H9 (cell line): ENCODE data around the gene NR3C2. TPM values are rescaled to one million over a fixed set of nuclear protein-coding genes. Genes with fewer than 3 reads are reported as not detected.

Source experiments
- DNase-seq: peaks from one replicate; pipeline ENCODE4 v3.0.0-alpha.2; 2017
- H2AFZ ChIP-seq: one replicate; pipeline ENCODE4 v1.6.1; 2013; ENCODE audit warnings: mild to moderate bottlenecking, low read length, control low read depth, moderate library complexity
- H2AK5ac ChIP-seq: 2 replicates; pipeline ENCODE4 v1.6.1; 2013; ENCODE audit warnings: low read length, control low read depth, mixed read lengths; ENCODE audit not compliant: insufficient read length
- H2BK120ac ChIP-seq: one replicate; pipeline ENCODE4 v1.6.1; 2013; ENCODE audit warnings: low read depth, mild to moderate bottlenecking, low read length, control low read depth, inconsistent platforms; ENCODE audit not compliant: poor library complexity, severe bottlenecking
- H2BK12ac ChIP-seq: 2 replicates; pipeline ENCODE4 v1.6.1; 2013; ENCODE audit warnings: low read length, control low read depth, mixed read lengths, low read depth; ENCODE audit not compliant: insufficient read length
- H2BK15ac ChIP-seq: 2 replicates; pipeline ENCODE4 v1.6.1; 2013; ENCODE audit warnings: low read depth, low read length, control low read depth
- H2BK20ac ChIP-seq: one replicate; pipeline ENCODE4 v1.6.1; 2013; ENCODE audit warnings: low read depth, mild to moderate bottlenecking, low read length, control low read depth, inconsistent platforms; ENCODE audit not compliant: poor library complexity, severe bottlenecking
- H2BK5ac ChIP-seq: 2 replicates; pipeline ENCODE4 v1.6.1; 2013; ENCODE audit warnings: low read length, control low read depth, mixed read lengths; ENCODE audit not compliant: insufficient read length
- H3K14ac ChIP-seq: 2 replicates; pipeline ENCODE4 v1.6.1; 2013; ENCODE audit warnings: low read length, control low read depth; ENCODE audit not compliant: insufficient read depth
- H3K18ac ChIP-seq: 2 replicates; pipeline ENCODE4 v1.6.1; 2013; ENCODE audit warnings: low read depth, mild to moderate bottlenecking, mixed read lengths, low read length, control low read depth; ENCODE audit not compliant: insufficient read length
- H3K23ac ChIP-seq: 2 replicates; pipeline ENCODE4 v1.6.1; 2013; ENCODE audit warnings: low read length, control low read depth, mixed read lengths, low read depth; ENCODE audit not compliant: insufficient read length
- H3K23me2 ChIP-seq: 2 replicates; pipeline ENCODE4 v1.6.1; 2013; ENCODE audit warnings: low read depth, mild to moderate bottlenecking, mixed read lengths, low read length, control low read depth; ENCODE audit not compliant: insufficient read length, poor library complexity, severe bottlenecking
- H3K27ac ChIP-seq: 2 replicates; pipeline ENCODE4 v1.5.1; 2013; ENCODE audit warnings: low read length, control low read depth, mixed read lengths, low read depth; ENCODE audit not compliant: insufficient read length
- H3K27me3 ChIP-seq: 2 replicates; pipeline ENCODE4 v1.6.1; 2013; ENCODE audit warnings: low read length, control low read depth, inconsistent platforms; ENCODE audit not compliant: insufficient read depth
- H3K4ac ChIP-seq: 2 replicates; pipeline ENCODE4 v1.6.1; 2013; ENCODE audit warnings: low read depth, mild to moderate bottlenecking, control low read depth, inconsistent platforms, low read length, moderate library complexity
- H3K4me1 ChIP-seq: 2 replicates; pipeline ENCODE4 v1.6.1; 2013; ENCODE audit warnings: low read length, control low read depth, inconsistent platforms; ENCODE audit not compliant: insufficient read depth
- H3K4me2 ChIP-seq: 2 replicates; pipeline ENCODE4 v1.6.1; 2013; ENCODE audit warnings: low read length, control low read depth, mixed read lengths; ENCODE audit not compliant: insufficient read length, insufficient read depth
- H3K56ac ChIP-seq: 2 replicates; pipeline ENCODE4 v1.6.1; 2013; ENCODE audit warnings: low read depth, mild to moderate bottlenecking, mixed read lengths, low read length, control low read depth; ENCODE audit not compliant: insufficient read length
- H3K79me1 ChIP-seq: 2 replicates; pipeline ENCODE4 v1.6.1; 2013; ENCODE audit warnings: low read depth, mild to moderate bottlenecking, moderate library complexity, low read length, control low read depth, inconsistent platforms; ENCODE audit not compliant: insufficient read depth, poor library complexity, severe bottlenecking
- H3K79me2 ChIP-seq: 2 replicates; pipeline ENCODE4 v1.6.1; 2013; ENCODE audit warnings: low read length, control low read depth, inconsistent platforms; ENCODE audit not compliant: insufficient read depth
- H3K9ac ChIP-seq: 2 replicates; pipeline ENCODE4 v1.6.1; 2013; ENCODE audit warnings: low read length, control low read depth, mixed read lengths; ENCODE audit not compliant: insufficient read length; ENCODE audit errors: extremely low read depth
- H3K9me3 ChIP-seq: one replicate; pipeline ENCODE4 v1.6.1; 2013; ENCODE audit warnings: low read depth, low read length, inconsistent platforms; ENCODE audit not compliant: control insufficient read depth
- H3T11ph ChIP-seq: one replicate; pipeline ENCODE4 v1.6.1; 2013; ENCODE audit warnings: mild to moderate bottlenecking, low read length, control low read depth, inconsistent platforms
- H4K20me1 ChIP-seq: one replicate; pipeline ENCODE4 v1.6.1; 2013; ENCODE audit not compliant: control insufficient read depth, insufficient read length, insufficient read depth
- H4K5ac ChIP-seq: 2 replicates; pipeline ENCODE4 v1.6.1; 2013; ENCODE audit warnings: low read depth, mild to moderate bottlenecking, mixed read lengths, low read length, control low read depth; ENCODE audit not compliant: insufficient read length
- H4K8ac ChIP-seq: replicated peaks from 2 replicates; pipeline ENCODE4 v1.6.1; 2013; ENCODE audit warnings: low read length, control low read depth, mixed read lengths, low read depth; ENCODE audit not compliant: insufficient read length
- H4K91ac ChIP-seq: 2 replicates; pipeline ENCODE4 v1.6.1; 2013; ENCODE audit warnings: low read depth, mild to moderate bottlenecking, moderate library complexity, mixed read lengths, low read length, control low read depth; ENCODE audit not compliant: insufficient read length
- H3K27ac Mint-ChIP-seq, 3 experiments: 2 replicates in 2 of 3; 3 replicates in 1 of 3; pipeline ENCODE4 v1.8.0; 2020 to 2021; ENCODE audit warnings: mixed read lengths in 3 of 3, mild to moderate bottlenecking in 1 of 3, moderate library complexity in 1 of 3
- H3K27me3 Mint-ChIP-seq: 2 replicates; pipeline ENCODE4 v1.8.0; 2021; ENCODE audit warnings: low read depth, mild to moderate bottlenecking, moderate library complexity, mixed read lengths
- H3K36me3 Mint-ChIP-seq, 3 experiments: 2 replicates in 2 of 3; 3 replicates in 1 of 3; pipeline ENCODE4 v1.8.0; 2020 to 2021; ENCODE audit warnings: low read depth in 3 of 3, mixed read lengths in 3 of 3; ENCODE audit not compliant: insufficient read depth in 1 of 3
- H3K4me1 Mint-ChIP-seq, 2 experiments: 2 replicates each; pipeline ENCODE4 v1.8.0; 2020; ENCODE audit warnings: mixed read lengths in 2 of 2
- H3K4me3 Mint-ChIP-seq, 2 experiments: 2 replicates in 1 of 2; 3 replicates in 1 of 2; pipeline ENCODE4 v1.8.0; 2020 to 2021; ENCODE audit warnings: mild to moderate bottlenecking in 2 of 2, mixed read lengths in 2 of 2, moderate library complexity in 1 of 2
- H3K9me3 Mint-ChIP-seq, 2 experiments: 2 replicates in 1 of 2; 3 replicates in 1 of 2; pipeline ENCODE4 v1.8.0; 2020; ENCODE audit warnings: mild to moderate bottlenecking in 2 of 2, mixed read lengths in 2 of 2, moderate library complexity in 1 of 2
- CTCF ChIP-seq: fragments of 200-600 bp; sonication (generic); conservative IDR thresholded peaks from 3 replicates; pipeline ENCODE4 v1.8.0; 2021; ENCODE audit warnings: antibody characterized with exemption, mild to moderate bottlenecking
- WGBS: extraction: QIAGEN DNeasy Blood & Tissue Kit; methylation state at CpG from one replicate; pipeline ENCODE4 v1.1.7; 2013; ENCODE audit warnings: missing lambda C conversion rate, low lambda C conversion rate, mixed read lengths; ENCODE audit not compliant: insufficient read length; ENCODE audit errors: extremely low coverage; 5-methylcytosine and 5-hydroxymethylcytosine counted together
- total RNA-seq: library from RNA; stranded (reverse); gene quantifications from 2 replicates; pipeline ENCODE4 v1.2.1, GENCODE V29; 2021

The NR3C2 gene
- total RNA-seq, 1 experiment from 2014 or later = 1.4 TPM

GRCh38 chr4:148152868-148153625 lies 289.2 kb downstream of the NR3C2 start:
- TF ChIP-seq CTCF = peak; percentile 18; the same call in 1 of the 3 replicates
- Histone ChIP-seq H3K23me2 (no peaks in the 10 kb centered on the region), H2BK12ac (no peak overlapping the region), H3K56ac (no peak overlapping the region), H4K8ac (no peak overlapping the region), H3K14ac (no peak overlapping the region), H3K23ac (no peak overlapping the region), H3K18ac (no peak overlapping the region), H2BK5ac (no peak overlapping the region), H3K4ac (no peak overlapping the region), H3K9ac (no peak overlapping the region), H3K27me3 (no peaks in the 10 kb centered on the region; the same call in 1 of the 2 replicates), H4K20me1 (no peaks in the 10 kb centered on the region), H3K79me1 (no peaks in the 10 kb centered on the region), H2BK120ac (no peak overlapping the region), H4K91ac (no peak overlapping the region), H3K4me1 (no peaks in the 10 kb centered on the region; the same call in 1 of the 2 replicates), H3K79me2 (no peaks in the 10 kb centered on the region), H2AFZ (no peak overlapping the region), H2BK15ac (no peak overlapping the region), H3T11ph (no peak overlapping the region), H3K4me2 (no peak overlapping the region), H4K5ac (no peak overlapping the region), H3K27ac (no peak overlapping the region), H2BK20ac (no peak overlapping the region), H2AK5ac (no peak overlapping the region), H3K9me3 (no peaks in the 10 kb centered on the region)
- H3K27ac Mint-ChIP-seq = no peak overlapping the region
- no peak overlapping the region for H3K4me3 Mint-ChIP-seq
- 0 out of 4 replicates have a peak, but pooled peaks cover 2 to 3% of the 10 kb centered on the region in 2 experiments for H3K4me1 Mint-ChIP-seq
- no peaks in the 10 kb centered on the region for H3K9me3 Mint-ChIP-seq
- WGBS = no CpG with 5 or more reads among the region's 4 CpGs
- no peak for DNase-seq
- H3K36me3 Mint-ChIP-seq = no peaks in the 10 kb centered on the region
- no peaks in the 10 kb centered on the region for H3K27me3 Mint-ChIP-seq
